Measurements from ENCODE around the gene AOX1.
"Not testable (repeated sequence)": the region's sequence is repeated elsewhere in the genome, so short reads cannot be mapped to it uniquely, and the experiment has no call there.

Gene AOX1

GRCh38 chr2:200585730-200586643, at the start of gene AOX1:
TSS of gene AOX1 (plus strand) at chr2:200586014. CDS start at chr2:200586109, 95 bp downstream.
- DNase-seq (ENCODE audit: low read depth in 2 of 2, low spot score in 1 of 2) = no peak

- no peak for DNase-seq (ENCODE audit: low read depth in 2 of 2, low spot score in 1 of 2)
Measured at GRCh38 chr2:200538139-200538538, 47.7 kb upstream of the AOX1 start.

- DNase-seq (ENCODE audit: low read depth in 2 of 2, low spot score in 1 of 2) = no peak
Measured at GRCh38 chr2:200540793-200541192, 45.0 kb upstream of the AOX1 start.

GRCh38 chr2:200566596-200566995, 19.2 kb upstream of the AOX1 start:
- not testable (repeated sequence) for DNase-seq (ENCODE audit: low read depth in 2 of 2, low spot score in 1 of 2)

- DNase-seq (ENCODE audit: low read depth in 2 of 2, low spot score in 1 of 2) = no peak
Measured at GRCh38 chr2:200567932-200568331, 17.9 kb upstream of the AOX1 start.

- DNase-seq (ENCODE audit: low read depth in 2 of 2, low spot score in 1 of 2) = no peak
Measured at GRCh38 chr2:200575957-200576356, 9.9 kb upstream of the AOX1 start.

GRCh38 chr2:200577027-200577426, 8.8 kb upstream of the AOX1 start:
- no peak for DNase-seq (ENCODE audit: low read depth in 2 of 2, low spot score in 1 of 2)

GRCh38 chr2:200578778-200579177, 7.0 kb upstream of the AOX1 start:
- DNase-seq (ENCODE audit: low read depth in 2 of 2, low spot score in 1 of 2) = no peak

GRCh38 chr2:200584639-200585038, 1.2 kb upstream of the AOX1 start:
- DNase-seq (ENCODE audit: low read depth in 2 of 2, low spot score in 1 of 2) = no peak

GRCh38 chr2:200585340-200585729, 479 bp upstream of the AOX1 start:
- no peak for DNase-seq (ENCODE audit: low read depth in 2 of 2, low spot score in 1 of 2)

- no peak for DNase-seq (ENCODE audit: low read depth in 2 of 2, low spot score in 1 of 2)
Measured at GRCh38 chr2:200586644-200586975, 796 bp downstream of the AOX1 start.

- DNase-seq (ENCODE audit: low read depth in 2 of 2, low spot score in 1 of 2) = no peak
Measured at GRCh38 chr2:200587007-200587616, 1.3 kb downstream of the AOX1 start.

GRCh38 chr2:200588076-200588678, 2.4 kb downstream of the AOX1 start:
- DNase-seq (ENCODE audit: low read depth in 2 of 2, low spot score in 1 of 2) = no peak

GRCh38 chr2:200590090-200590489, 4.3 kb downstream of the AOX1 start:
- DNase-seq (ENCODE audit: low read depth in 2 of 2, low spot score in 1 of 2) = no peak

- DNase-seq (ENCODE audit: low read depth in 2 of 2, low spot score in 1 of 2) = no peak
Measured at GRCh38 chr2:200591308-200591707, 5.5 kb downstream of the AOX1 start.

GRCh38 chr2:200592406-200593075, 6.7 kb downstream of the AOX1 start:
- DNase-seq (ENCODE audit: low read depth in 2 of 2, low spot score in 1 of 2) = no peak

GRCh38 chr2:200593905-200594304, 8.1 kb downstream of the AOX1 start:
- DNase-seq (ENCODE audit: low read depth in 2 of 2, low spot score in 1 of 2) = no peak

- no peak for DNase-seq (ENCODE audit: low read depth in 2 of 2, low spot score in 1 of 2)
Measured at GRCh38 chr2:200595913-200596312, 10.1 kb downstream of the AOX1 start.

- no peak for DNase-seq (ENCODE audit: low read depth in 2 of 2, low spot score in 1 of 2)
Measured at GRCh38 chr2:200596774-200597570, 11.2 kb downstream of the AOX1 start.

GRCh38 chr2:200599206-200599605, 13.4 kb downstream of the AOX1 start:
- no peak for DNase-seq (ENCODE audit: low read depth in 2 of 2, low spot score in 1 of 2)

All from stimulated activated CD8-positive, alpha-beta memory T cell treated with anti-CD3 and anti-CD28 coated beads, Interleukin-4, amount 100 ng/mL, for 4 hours (primary cell).